HG02763 (cell line): ENCODE results near the gene PKP4.
"Not testable (repeated sequence)": the region's sequence is repeated elsewhere in the genome, so short reads cannot be mapped to it uniquely, and the experiment has no call there.

ENCODE experiments used
- ATAC-seq: cut with Tn5 transposase; IDR thresholded peaks from one replicate; pipeline ENCODE4 v1.9.1; 2021; ENCODE audit warnings: mild to moderate bottlenecking, moderate library complexity; ENCODE audit not compliant: unreplicated experiment

Gene PKP4

DNA sequence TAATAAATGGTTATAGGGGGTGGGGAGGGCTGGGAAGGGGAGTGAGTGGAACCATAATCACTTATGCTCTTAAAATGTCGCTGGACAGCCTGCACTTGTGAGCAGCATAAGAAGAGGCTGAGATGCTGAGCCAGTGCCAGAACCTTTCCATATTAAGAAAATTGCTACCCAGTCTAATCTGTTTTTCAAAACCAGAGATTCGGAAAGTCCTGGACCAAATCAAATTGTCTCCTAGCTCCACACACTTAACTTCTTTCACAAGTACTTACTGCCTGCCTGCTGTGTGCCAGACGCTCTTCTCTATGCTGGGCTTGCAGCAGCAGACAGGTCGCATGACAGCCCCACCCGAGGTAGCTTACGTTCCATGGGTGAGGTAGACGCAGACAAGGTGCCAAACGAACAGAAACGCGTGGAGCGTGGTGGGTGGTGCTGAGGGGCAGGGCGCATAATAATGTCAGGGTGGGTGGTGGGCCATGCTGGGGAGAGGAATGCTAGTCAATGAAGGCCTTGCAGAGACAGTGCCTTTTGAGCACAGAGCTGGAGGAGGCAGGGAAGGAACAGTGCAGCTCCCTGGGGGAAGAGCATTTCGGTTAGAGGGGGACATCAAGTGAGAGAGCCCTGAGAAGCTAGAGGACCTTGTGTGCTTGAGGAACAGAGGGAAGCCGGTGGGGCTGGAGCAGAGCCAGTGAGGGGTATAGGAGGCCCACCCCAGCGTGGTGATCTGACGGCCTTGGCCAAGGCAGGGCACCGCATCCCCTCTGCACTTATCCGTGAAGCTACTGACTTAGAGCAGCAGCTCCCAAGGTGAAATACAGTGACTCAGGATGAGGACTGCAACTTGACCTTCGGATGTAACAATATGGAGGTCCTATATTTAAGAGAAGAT lies 214.9 kb downstream of the PKP4 start:
- ATAC-seq, result no peak

DNA sequence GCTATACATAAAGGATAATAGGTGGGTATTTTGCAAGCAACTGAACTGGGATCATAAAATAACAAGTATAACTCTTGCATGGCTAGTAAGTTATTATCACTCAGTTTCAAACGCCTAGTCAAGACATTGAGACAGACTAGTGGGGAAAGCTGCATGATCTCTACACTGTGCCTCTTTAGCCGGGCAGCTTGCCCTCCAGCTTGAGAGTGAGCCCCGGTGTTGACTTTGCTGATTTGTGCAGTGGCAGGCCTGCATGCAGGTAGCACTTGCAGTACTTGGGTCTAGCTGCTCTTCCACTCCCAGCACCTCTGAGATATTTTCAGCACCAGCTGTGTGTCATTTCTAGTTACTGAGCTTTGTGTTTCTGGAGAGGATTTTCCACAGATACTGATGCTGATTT lies 219.5 kb downstream of the PKP4 start:
- ATAC-seq, result no peak

DNA sequence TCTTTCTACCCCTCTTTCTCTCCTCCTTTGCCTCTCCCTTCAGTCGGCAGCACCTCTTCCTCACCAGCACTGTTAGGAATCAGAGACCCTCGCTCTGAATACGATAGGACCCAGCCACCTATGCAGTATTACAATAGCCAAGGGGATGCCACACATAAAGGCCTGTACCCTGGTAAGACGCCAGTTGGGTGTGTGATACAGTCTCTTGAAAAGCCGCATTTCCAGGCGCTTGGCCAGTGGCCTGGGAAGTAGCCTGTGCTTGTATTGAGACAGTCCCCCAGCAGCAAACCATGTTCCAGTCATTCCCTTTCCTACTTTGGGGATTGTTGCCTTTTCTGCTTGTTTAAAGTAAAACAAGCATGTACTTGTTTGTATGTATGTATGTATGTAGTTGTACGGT lies 219.9 kb downstream of the PKP4 start:
- no peak for ATAC-seq

DNA sequence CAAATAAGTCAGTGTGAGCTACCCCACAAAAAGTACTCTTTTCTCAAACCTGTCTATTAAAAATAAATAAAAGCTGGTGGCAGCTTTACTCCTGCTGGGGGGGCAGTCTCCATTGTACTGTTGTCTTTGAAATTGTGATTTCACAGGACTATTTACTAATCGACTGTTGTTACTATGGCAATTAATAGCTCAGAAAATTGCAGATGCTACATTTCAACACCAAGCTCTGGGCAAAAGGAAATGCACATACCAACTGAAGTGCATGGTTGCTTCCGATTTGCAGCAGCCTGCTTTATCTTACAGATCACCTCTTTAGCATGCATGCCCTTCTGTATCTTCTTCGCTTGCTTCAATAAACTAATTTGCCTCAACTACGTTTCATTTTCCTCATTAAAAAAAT lies 220.8 kb downstream of the PKP4 start:
- ATAC-seq, result no peak

DNA sequence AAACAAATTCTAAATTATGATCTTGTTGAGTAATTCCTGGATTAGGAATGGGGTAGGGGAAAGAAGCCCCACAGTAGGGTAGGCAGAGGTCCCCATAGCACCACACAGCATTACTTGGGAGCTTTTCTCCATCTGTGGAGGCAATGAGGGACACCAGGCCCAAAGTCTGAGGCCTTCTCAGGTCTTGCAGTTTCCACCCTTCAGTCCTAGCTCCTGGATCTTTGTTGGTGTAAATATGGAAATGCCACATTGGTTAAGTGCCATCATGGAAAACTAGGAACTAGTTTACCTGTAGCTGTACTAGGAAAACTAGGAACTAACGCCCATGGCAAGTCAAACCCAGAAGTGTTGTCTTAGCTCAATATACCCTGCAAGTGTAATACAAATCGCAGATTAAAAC lies 225.1 kb downstream of the PKP4 start:
- no peak for ATAC-seq

DNA sequence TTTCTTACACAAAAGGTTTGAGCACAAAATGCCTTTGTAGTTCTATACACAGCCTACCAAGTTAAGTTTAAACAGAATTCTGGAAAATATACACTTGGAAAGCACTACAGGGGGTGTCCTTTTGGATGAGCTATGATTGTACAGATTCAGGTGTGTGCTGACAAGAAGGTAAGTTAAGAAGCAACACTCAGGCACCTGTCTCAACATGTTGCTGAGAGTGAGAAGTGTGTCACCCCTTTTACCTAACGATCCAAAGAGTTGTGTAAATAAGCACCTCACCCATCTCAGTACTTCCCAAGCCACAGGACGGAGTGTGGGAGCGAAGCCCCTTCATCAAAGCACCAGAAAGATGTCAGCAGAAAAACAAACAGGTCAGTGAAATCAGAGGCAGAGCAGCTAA lies 228.9 kb downstream of the PKP4 start:
- no peak for ATAC-seq

DNA sequence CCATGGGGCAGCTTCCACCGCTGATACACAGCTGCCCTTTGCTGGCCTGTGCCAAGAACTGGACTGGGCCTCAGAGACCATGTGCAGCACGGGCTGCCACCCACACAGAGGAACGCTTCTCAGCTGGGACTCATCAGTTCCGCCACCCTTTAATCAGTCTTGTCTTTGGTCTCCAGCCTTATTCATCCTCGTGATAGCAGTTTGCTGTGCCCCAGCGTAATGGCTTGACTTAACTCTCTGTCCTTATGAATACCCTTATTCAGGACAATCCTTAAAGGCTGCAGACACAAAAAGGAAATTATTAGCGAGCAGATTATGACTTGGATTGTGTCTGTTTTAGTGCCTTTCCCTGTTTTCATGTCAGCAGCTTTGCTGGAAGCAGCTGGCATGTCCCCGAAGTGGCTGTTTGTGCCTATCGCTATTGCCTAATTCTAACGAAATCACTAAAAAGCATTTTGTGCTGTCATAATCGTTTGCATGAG lies 229.5 kb downstream of the PKP4 start:
- no peak for ATAC-seq

DNA sequence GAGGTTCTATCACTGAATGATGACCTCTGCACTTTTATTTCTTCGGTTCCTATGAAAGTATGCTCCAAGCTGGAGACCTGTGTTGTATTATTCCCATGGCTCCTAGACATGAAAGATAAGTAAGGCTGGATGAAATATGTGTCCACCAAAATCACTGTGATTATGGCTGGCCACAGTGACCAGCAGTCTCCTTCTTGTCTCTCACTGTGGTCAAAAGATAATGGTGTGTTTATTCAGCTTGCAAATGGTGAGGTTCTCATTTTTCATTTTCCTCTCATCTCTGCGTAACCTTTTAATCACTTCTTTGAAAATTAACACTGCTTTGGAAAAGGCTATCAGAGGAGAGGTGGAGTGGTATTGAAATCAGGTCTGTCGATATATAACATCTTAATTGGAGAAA lies 230.6 kb downstream of the PKP4 start:
- ATAC-seq, result no peak

DNA sequence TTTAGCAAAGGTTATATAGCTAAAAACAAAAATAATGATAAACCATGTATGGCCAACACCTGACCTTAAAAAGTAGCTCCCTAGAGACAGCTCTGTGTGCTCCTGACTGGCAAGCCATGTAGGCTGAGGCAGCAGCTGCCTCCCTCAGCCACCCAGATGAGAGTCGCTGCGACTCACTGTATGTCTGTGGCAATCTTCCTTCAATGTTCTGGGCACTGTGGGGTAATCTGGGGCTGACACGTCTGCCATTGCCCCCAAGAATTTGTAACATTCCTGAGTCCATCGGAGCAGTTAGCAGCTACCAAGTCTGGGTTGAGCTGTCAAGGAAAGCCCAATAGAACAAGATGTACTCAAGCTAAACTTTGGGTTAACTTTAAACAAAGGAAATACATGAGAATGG lies 232.0 kb downstream of the PKP4 start:
- no peak for ATAC-seq

DNA sequence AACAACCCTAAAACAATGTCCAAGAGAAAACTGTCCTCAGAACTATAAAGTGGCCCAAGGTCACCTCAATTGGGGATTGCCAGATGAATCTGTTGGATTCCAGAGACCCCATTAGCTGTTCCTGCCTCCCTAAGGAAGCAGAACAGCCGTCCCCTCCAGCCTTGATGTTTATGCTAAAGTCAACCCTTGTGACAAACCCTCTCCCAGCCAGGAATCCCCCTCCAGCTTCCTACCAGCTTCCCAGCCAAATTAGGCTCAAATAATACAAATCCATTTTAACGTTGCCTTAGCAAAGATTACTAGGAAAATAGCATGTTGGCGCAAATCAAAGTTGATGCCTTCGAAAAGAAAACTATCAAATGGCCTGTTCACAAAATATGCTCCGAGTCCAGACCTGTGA lies 232.6 kb downstream of the PKP4 start:
- ATAC-seq, result no peak

DNA sequence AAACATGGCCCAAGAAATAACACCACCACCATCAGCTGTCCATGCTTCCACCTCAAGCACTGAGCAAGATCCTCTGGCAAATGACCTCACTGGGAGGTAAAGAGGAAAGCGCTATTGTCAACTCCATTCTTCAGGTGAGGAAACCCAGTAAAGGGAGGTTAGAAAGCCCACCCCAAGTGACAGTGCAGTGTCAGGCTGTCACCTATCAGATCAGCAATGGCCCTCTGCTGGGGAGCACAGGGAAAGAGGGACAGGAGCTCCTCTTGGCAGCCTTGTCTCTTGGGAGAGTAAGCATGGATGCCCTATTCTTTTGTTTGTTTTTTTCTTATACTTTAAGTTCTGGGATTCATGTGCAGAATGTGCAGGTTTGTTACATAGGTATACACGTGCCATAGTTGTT lies 234.1 kb downstream of the PKP4 start:
- ATAC-seq, result no peak

DNA sequence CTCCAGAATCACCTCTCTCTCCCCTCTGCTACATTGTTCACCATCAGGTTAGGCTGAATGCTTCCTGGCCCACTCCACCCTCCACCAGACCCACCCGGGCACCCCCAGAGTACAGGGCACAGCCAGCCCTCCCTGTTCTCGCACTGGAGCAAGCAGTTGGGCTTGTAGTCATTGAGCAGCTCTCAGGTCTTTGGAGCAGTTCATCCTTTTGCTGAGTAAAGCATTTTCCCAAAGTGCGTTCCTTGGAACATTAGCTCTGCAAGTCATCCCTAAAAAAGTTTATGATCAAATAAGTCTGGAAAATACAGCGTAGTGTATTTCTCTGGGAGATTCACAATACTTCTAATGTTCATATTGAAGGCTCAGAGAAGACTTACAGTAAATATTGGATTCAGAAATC lies 234.9 kb downstream of the PKP4 start:
- ATAC-seq, result no peak

DNA sequence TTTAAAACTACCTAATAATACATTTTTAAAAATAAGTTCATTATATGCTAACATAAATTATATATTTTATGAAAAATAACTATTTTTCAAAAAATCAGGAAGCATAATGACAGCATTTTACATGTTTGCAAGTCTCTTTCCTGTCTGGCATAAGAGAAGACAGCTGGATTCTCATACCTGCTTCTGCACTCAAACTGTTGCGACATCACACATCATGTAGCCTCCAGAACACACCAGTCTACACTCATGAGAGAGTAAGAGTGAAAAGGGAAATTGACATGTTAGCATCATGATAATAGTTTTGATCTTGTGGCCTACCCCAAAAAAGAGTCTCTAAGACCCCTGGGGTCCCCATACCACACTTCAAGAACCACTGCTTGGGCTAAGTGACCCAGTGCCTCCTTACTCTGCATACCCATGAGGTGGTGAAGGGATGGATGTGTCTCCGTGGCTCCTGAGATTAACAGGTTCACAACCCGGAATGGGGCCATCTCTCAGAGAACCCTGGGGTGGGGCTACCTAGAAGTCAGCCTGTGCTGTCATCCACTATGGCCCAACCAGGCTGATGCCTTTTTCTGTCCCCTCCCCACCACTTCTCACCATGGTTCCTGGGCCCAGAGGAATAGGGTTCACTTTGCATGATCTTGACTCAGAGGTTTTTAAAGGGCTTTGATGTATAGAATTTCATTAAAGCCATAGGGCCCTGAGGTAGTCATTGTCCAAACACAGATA lies 235.8 kb downstream of the PKP4 start:
- ATAC-seq, result no peak

DNA sequence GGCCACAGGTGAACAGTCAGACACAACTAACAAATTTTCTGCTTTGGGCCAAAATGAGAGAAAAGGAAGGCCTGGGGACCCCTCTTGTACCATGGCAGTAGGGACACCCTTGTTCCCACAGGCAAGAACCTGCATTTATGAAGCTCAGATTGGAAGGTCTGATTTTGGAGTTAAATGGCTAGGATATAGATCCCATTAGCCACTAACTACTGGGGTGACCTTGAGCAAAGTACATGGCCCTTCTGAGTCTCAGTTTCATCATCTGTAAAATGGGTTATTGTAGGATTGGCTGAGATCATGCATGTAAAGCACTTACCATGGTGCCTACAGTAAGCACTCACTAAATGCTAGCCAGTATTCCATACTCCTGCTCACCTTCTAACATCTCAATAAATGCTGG lies 236.7 kb downstream of the PKP4 start:
- ATAC-seq, result no peak

DNA sequence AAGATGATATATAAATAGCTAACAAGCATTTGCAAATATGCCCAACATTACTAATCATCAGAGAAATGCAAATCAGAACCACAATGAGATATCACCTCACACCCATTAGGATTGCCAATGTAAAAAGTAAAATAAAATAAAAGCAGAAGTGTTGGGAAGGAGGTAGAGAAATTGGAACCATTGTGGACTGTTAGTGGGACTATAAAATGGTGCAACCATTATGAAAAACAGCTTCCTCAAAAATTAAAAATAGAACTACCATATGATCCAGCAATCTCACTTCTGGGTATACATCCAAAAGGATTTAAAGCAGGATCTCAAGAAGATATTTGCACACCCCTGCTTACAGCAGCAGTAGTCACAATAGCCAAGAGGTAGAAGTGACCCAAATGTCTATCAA lies 238.6 kb downstream of the PKP4 start:
- ATAC-seq, result no peak

DNA sequence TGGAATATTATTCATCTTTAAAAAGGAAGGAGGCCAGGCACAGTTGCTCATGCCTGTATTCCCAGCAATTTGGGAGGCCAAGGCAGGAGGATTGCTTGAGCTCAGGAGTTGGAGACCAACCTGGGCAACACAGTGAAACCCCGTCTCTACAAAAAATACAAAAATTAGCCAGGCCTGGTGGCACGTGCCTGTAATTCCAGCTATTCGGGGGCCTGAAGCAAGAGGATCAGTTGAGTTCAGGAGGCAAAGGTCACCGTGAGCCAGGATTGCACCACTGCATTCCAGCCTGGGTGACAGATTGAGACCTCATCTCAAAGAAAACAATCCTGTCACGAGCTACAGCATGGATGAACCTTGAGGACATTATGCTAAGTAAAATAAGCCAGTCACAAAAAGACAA lies 239.0 kb downstream of the PKP4 start:
- ATAC-seq, result not testable (repeated sequence)

DNA sequence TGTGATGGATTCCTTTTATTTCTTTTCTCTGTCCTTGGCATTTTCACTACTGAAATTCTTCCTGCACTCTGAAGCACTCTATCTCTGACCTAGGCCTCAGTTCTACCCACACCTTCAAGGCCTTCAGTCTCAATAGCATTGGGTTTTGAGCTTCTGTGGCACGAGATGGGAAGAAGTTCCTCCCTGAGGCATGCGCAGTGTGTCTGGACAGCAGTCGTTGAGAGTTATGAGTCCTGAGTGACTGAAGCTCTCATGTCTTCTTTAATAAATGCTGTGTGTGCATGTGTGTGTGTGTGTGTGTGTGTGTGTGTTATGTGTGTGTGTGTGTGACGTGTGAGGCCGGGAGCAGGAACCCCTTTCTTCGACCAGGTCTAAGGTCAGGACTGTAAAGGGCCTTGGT lies 242.6 kb downstream of the PKP4 start:
- ATAC-seq, result no peak

DNA sequence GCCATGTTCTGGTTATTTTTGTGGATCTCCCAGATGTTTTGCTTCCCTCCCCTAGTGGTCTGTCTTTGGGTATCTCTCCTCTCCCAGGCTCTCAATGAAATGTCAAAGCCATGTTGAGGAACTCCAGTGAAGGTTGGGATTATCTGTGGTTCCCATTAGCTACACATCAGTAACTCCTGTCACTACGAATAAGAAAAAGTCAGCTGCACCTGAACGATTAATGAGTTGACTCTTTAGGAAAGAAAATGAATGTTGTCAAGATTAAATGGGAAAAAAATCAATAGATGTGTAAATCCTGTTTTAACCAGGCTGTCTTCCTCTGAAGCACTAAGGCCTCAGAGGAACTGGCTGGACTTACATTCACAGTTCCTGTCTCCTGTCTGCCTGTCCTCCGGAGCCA lies 244.3 kb downstream of the PKP4 start:
- no peak for ATAC-seq

DNA sequence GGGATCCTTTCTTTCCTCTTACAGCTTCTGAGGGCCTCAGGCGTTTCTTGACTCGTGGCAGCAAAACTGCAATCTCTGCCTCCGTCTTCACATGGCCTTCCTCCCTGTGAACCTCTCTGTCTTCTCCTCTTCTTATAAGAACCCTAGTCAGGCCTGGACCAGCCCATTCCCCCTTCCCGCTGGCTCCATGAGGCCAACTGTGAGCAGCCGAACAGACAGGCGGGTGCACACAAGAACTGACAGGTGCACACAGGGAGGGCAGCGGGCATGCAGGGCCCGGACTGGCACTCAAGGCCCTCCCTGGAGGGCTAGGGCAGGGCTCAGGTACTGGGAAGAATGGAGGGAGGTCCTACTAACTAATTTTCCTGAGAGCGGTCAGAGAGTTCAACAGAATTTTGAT lies 246.0 kb downstream of the PKP4 start:
- ATAC-seq, result no peak

DNA sequence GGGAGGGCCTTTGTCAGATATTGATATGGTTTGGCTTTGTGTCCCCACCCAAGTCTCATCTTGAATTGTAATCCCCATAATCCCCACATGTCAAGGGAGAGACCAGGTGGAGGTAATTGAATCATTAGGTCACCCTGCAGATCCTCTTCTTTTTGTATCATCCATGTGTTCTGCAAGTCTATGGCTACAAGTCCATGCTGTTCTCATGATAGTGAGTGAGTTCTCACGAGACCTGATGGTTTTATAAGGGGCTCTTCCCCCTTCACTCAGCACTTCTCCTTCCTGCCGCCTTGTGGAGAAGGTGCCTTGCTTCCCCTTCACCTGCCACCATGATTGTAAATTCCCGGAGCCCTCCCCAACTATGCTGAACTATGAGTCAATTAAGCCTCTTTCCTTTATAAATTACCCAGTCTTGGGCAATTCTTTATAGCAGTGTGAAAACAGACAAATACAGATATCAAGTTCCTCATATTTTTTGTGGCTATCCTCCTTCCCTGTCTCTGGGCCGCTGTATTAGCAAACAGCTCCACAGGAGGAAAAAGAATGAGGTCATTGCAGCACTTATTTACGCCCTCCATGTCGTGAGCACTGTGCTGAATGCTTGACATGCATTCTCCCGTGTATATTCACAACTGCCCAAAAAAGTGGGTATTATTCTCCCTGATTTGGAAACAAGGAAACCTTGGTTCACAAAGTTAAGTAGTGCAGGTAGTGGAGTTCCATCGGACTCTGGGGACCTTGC lies 248.1 kb downstream of the PKP4 start:
- ATAC-seq, result not testable (repeated sequence)

DNA sequence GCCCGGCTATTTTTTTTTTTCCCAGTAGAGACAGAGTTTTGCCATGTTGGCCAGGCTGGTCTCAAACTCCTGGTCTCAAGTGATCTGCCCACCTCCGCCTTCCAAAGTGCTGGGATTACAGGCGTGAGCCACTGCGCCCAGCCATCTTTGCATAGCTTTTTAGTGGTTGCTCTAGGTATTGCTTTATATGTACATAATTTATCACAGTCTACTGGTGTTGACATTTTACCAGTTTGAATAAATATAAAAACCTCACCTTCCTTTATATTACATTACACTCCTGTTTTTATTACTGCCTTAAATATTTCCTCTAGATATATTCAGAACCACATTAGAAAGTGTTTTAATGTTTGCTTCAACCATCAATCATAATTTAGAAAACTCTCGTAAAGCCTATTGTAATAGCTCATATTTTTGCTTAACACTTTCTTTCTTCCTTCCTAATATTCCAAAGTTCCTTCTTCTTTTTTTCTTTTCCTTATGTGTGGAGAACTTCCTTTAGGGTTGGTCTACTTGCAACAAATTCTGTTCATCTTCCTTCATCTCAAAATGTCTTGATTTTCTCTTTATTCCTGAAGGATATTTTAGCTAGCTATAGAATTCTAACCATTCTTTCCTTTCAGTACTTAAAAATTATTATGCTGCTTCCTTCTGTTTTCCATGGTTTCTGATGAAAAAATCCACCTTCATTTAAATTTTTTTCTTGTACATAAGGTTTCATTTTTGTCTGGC lies 256.2 kb downstream of the PKP4 start:
- ATAC-seq, result no peak
